Tibial nerve (tissue), 4 donors: ENCODE measurements around the gene TXNL4A.

Experiments
- CTCF ChIP-seq, 5 experiments: fragments of 200-600 bp in 3 of 5; fragments of 450-650 bp in 2 of 5; sonication (generic) in 3 of 5; IDR thresholded peaks; one replicate each; pipeline ENCODE4 v1.5.1; 2016 to 2019; ENCODE audit warnings: antibody characterized with exemption in 5 of 5, mild to moderate bottlenecking in 3 of 5, moderate library complexity in 2 of 5
- EP300 ChIP-seq, 2 donors: sonication (generic); formaldehyde crosslinking; IDR thresholded peaks; one replicate each; pipeline ENCODE4 v1.6.1; 2017; ENCODE audit warnings: antibody characterized with exemption in 2 of 2, mild to moderate bottlenecking in 1 of 2
- POLR2A ChIP-seq, 2 donors: fragments of 450-650 bp; IDR thresholded peaks; one replicate each; pipeline ENCODE4 v1.6.1; 2017; ENCODE audit warnings: antibody characterized with exemption in 2 of 2, mild to moderate bottlenecking in 2 of 2, moderate library complexity in 2 of 2

- TF ChIP-seq CTCF (IDR thresholded peaks at IDR 0.05) (no peak), POLR2A (IDR thresholded peaks at IDR 0.05) (no peak), EP300 (IDR thresholded peaks at IDR 0.05) (no peak)
These were observed 51.1 kb downstream of the TXNL4A start for GRCh38 chr18:79937103-79937860.
